SK-N-SH treated with all-trans-retinoic acid at 6 μM for 48 hours (cell line): ENCODE data around the gene VAPA.
"Not testable (repeated sequence)": the region's sequence is repeated elsewhere in the genome, so short reads cannot be mapped to it uniquely, and the experiment has no call there.

Source experiments
- BACH2 ChIP-seq: fragments of 250-450 bp; sonication (Bioruptor Pico); IDR thresholded peaks from 2 replicates; pipeline ENCODE4 v1.9.0; 2021; ENCODE audit warnings: mild to moderate bottlenecking, borderline replicate concordance
- CSRNP3 ChIP-seq: fragments of 250-450 bp; sonication (Bioruptor Pico); IDR thresholded peaks from 2 replicates; pipeline ENCODE4 v1.5.1; 2021; ENCODE audit warnings: mild to moderate bottlenecking, moderate library complexity
- GLIS3 ChIP-seq: fragments of 250-450 bp; sonication (Bioruptor Pico); IDR thresholded peaks from 2 replicates; pipeline ENCODE4 v1.5.0; 2020; ENCODE audit warnings: mild to moderate bottlenecking, moderate library complexity
- PATZ1 ChIP-seq: fragments of 250-450 bp; sonication (Bioruptor Pico); IDR thresholded peaks from 2 replicates; pipeline ENCODE4 v1.8.0; 2020; ENCODE audit warnings: mild to moderate bottlenecking, moderate library complexity, borderline replicate concordance
- PPARA ChIP-seq: fragments of 250-450 bp; sonication (Bioruptor Pico); IDR thresholded peaks from 2 replicates; pipeline ENCODE4 v1.5.0; 2020; ENCODE audit warnings: mild to moderate bottlenecking, borderline replicate concordance
- RARB ChIP-seq: fragments of 250-450 bp; sonication (Bioruptor Pico); IDR thresholded peaks from 2 replicates; pipeline ENCODE4 v1.8.0; 2021; ENCODE audit warnings: mild to moderate bottlenecking, moderate library complexity
- TOX ChIP-seq: fragments of 250-450 bp; sonication (Bioruptor Pico); IDR thresholded peaks from 2 replicates; pipeline ENCODE4 v1.8.0; 2021; ENCODE audit warnings: mild to moderate bottlenecking, moderate library complexity, borderline replicate concordance
- ZC3H10 ChIP-seq: fragments of 250-450 bp; sonication (Bioruptor Pico); IDR thresholded peaks from 2 replicates; pipeline ENCODE4 v1.5.1; 2021; ENCODE audit warnings: mild to moderate bottlenecking, moderate library complexity
- ZFP30 ChIP-seq: fragments of 450-650 bp; formaldehyde crosslinking; IDR thresholded peaks from 2 replicates; pipeline ENCODE4 v1.5.0; 2022; ENCODE audit warnings: mild to moderate bottlenecking, moderate library complexity
- ZNF565 ChIP-seq: fragments of 450-650 bp; formaldehyde crosslinking; conservative IDR thresholded peaks from 2 replicates; pipeline ENCODE4 v1.5.0; 2020; ENCODE audit warnings: low read depth, mild to moderate bottlenecking, moderate library complexity

DNA sequence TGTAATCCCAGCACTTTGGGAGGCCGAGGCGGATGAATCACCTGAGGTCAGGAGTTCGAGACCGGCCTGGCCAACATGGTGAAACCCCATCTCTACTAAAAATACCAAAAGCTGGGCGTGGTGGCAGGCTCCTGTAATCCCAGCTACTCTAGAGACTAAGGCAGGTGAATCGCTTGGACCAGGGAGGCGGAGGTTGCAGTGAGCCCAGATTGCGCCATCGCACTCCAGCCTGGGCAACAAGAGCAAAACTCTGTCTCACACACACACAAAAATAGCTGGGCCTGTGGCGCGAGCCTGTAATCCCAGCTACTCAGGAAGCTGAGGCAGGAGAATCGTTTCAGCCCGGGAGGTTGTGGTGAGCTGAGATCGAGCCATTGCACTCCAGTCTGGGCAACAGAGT, 11.6 kb upstream of the VAPA start:
- not testable (repeated sequence) for TF ChIP-seq BACH2 (CRISPR knock-in tag); ZC3H10 (CRISPR knock-in tag); RARB (CRISPR knock-in tag); ZNF565 (CRISPR knock-in tag); PATZ1 (CRISPR knock-in tag); TOX (CRISPR knock-in tag); PPARA (CRISPR knock-in tag); CSRNP3; ZFP30 (CRISPR knock-in tag); GLIS3 (CRISPR knock-in tag)
